Measurements from ENCODE around the gene AGXT2.

AGXT2 gene

GRCh38 chr5:35091704-35092103 is 44.0 kb upstream of the AGXT2 start:
- DNase-seq (ENCODE audit: low spot score): no peak
- in situ Hi-C loops (cut with MboI; ENCODE audit: low pct_unique_long_range_greater_than_20kb, low sequenced_read_pairs, unreplicated experiment): loop anchor here (25.0 kb wide), 1 partner anchor 846 kb away; the partner anchor contains the start of gene CAPSL
- no peak for TF ChIP-seq CTCF (IDR thresholded peaks at IDR 0.05; ENCODE audit: extremely low read depth, insufficient read depth, missing control alignments)

GRCh38 chr5:35089334-35090314 is 41.9 kb upstream of the AGXT2 start:
- peak; percentile 70 for TF ChIP-seq CTCF (IDR thresholded peaks at IDR 0.05; ENCODE audit: extremely low read depth, insufficient read depth, missing control alignments)
- DNase-seq (ENCODE audit: low spot score): peak; percentile 60
- in situ Hi-C loops (cut with MboI; ENCODE audit: low pct_unique_long_range_greater_than_20kb, low sequenced_read_pairs, unreplicated experiment): loop anchor here (25.0 kb wide), 1 partner anchor 848 kb away; the partner anchor contains the start of gene CAPSL

GRCh38 chr5:35087991-35088390 is 40.2 kb upstream of the AGXT2 start:
- TF ChIP-seq CTCF (IDR thresholded peaks at IDR 0.05; ENCODE audit: extremely low read depth, insufficient read depth, missing control alignments): no peak
- in situ Hi-C loops (cut with MboI; ENCODE audit: low pct_unique_long_range_greater_than_20kb, low sequenced_read_pairs, unreplicated experiment): loop anchor here (25.0 kb wide), 1 partner anchor 849 kb away; the partner anchor contains the start of gene CAPSL
- no peak for DNase-seq (ENCODE audit: low spot score)

GRCh38 chr5:35083150-35083549 is 35.4 kb upstream of the AGXT2 start:
- DNase-seq (ENCODE audit: low spot score): no peak
- no peak for TF ChIP-seq CTCF (IDR thresholded peaks at IDR 0.05; ENCODE audit: extremely low read depth, insufficient read depth, missing control alignments)
- in situ Hi-C loops (cut with MboI; ENCODE audit: low pct_unique_long_range_greater_than_20kb, low sequenced_read_pairs, unreplicated experiment): loop anchor here (25.0 kb wide), 1 partner anchor 854 kb away; the partner anchor contains the start of gene CAPSL

- in situ Hi-C loops (cut with MboI; ENCODE audit: low pct_unique_long_range_greater_than_20kb, low sequenced_read_pairs, unreplicated experiment): loop anchor here (25.0 kb wide), 1 partner anchor 855 kb away; the partner anchor contains the start of gene CAPSL
- DNase-seq (ENCODE audit: low spot score): no peak
These were observed 34.8 kb upstream of the AGXT2 start for GRCh38 chr5:35082530-35082929.

More at GRCh38 chr5:35082530-35082929, 34.8 kb upstream of the AGXT2 start:
- no peak for TF ChIP-seq CTCF (IDR thresholded peaks at IDR 0.05; ENCODE audit: extremely low read depth, insufficient read depth, missing control alignments)
